Measurements from ENCODE around the gene LAMA2. TPM values are rescaled to one million over a fixed set of nuclear protein-coding genes. Genes with fewer than 3 reads are reported as not detected.

LAMA2 gene
- total and polyA plus RNA-seq, 2 of the 13 experiments (the other 11 are each of a cell fraction or from before 2014, with no cell fraction given): 0.11 to 0.28 TPM

GRCh38 chr6:128981716-128982115 lies 98.8 kb downstream of the LAMA2 start:
- Histone ChIP-seq H3K9me3 (ENCODE audit: low read length) (no peaks in the 10 kb centered on the region), H3K36me3 (replicated peaks in 1 of 2; ENCODE audit: control insufficient read depth in 1 of 2, insufficient read depth in 2 of 2, low read length in 2 of 2) (no peaks in the 10 kb centered on the region), H3K27me3 (ENCODE audit: control insufficient read depth in 1 of 2, insufficient read depth in 2 of 2, low read length in 2 of 2) (no peaks in the 10 kb centered on the region), H3K4me3 (replicated peaks in 1 of 3; ENCODE audit: insufficient read depth in 1 of 3, low read depth in 2 of 3, low read length in 3 of 3) (no peak overlapping the region), H3K9ac (ENCODE audit: insufficient read depth, low read depth, low read length) (no peak overlapping the region), H3K4me1 (ENCODE audit: insufficient read depth, low read length) (no peaks in the 10 kb centered on the region), H2AFZ (ENCODE audit: low read length) (no peak overlapping the region), H4K20me1 (ENCODE audit: insufficient read depth, low read length) (no peaks in the 10 kb centered on the region), H3K79me2 (ENCODE audit: insufficient read depth, low read length) (no peaks in the 10 kb centered on the region), H3K4me2 (ENCODE audit: low read depth, low read length) (no peak overlapping the region), H3K27ac (ENCODE audit: extremely low read length, insufficient read depth, low read length) (no peak overlapping the region)
- FAIRE-seq (no peak), DNase-seq (ENCODE audit: low spot score) (no peak), ATAC-seq (no peak)
- CTCF ChIA-PET (ENCODE audit: low intra/inter-chr PET ratio, low total read pairs): no interaction called here
- BruUV-seq (replicated peaks): no TSS peak
- intact Hi-C loops (cut with micrococcal nuclease; ENCODE audit: unreplicated experiment): loop anchor here (2.0 kb wide), 1 partner anchor 35 kb away; no protein-coding TSS in a partner anchor
- POLR2A ChIA-PET: no interaction called here
- WGBS (ENCODE audit: low lambda C conversion rate): 1% methylated on average over 3 of the region's 3 CpGs
- TF ChIP-seq NFRKB (IDR thresholded peaks at IDR 0.05) (no peak), NFE2L1 (CRISPR knock-in tag; IDR thresholded peaks at IDR 0.05; ENCODE audit: borderline replicate concordance) (no peak), MED13 (CRISPR knock-in tag; IDR thresholded peaks at IDR 0.05) (no peak), FOXK2 (IDR thresholded peaks at IDR 0.05) (no peak), ZNF7 (CRISPR knock-in tag; IDR thresholded peaks at IDR 0.05) (no peak), MAFF (IDR thresholded peaks at IDR 0.05; ENCODE audit: low read depth, low read length) (no peak), KLF16 (CRISPR knock-in tag; IDR thresholded peaks at IDR 0.05) (no peak), BRD4 (CRISPR knock-in tag; IDR thresholded peaks at IDR 0.05) (no peak), ZSCAN12 (CRISPR knock-in tag; IDR thresholded peaks at IDR 0.05) (no peak), ZNF703 (CRISPR knock-in tag; IDR thresholded peaks at IDR 0.05; ENCODE audit: borderline replicate concordance) (no peak), CBFB (CRISPR knock-in tag; IDR thresholded peaks at IDR 0.05) (no peak), PRPF4 (IDR thresholded peaks at IDR 0.05; ENCODE audit: low read depth, low read length, poor library complexity, severe bottlenecking) (no peak)
- TF ChIP-seq, protein P1, sequence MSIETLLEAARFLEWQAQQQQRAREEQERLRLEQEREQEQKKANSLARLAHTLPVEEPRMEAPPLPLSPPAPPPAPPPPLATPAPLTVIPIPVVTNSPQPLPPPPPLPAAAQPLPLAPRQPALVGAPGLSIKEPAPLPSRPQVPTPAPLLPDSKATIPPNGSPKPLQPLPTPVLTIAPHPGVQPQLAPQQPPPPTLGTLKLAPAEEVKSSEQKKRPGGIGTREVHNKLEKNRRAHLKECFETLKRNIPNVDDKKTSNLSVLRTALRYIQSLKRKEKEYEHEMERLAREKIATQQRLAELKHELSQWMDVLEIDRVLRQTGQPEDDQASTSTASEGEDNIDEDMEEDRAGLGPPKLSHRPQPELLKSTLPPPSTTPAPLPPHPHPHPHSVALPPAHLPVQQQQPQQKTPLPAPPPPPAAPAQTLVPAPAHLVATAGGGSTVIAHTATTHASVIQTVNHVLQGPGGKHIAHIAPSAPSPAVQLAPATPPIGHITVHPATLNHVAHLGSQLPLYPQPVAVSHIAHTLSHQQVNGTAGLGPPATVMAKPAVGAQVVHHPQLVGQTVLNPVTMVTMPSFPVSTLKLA (IDR thresholded peaks at IDR 0.05): no peak
- in situ Hi-C loops (cut with HindIII; ENCODE audit: extremely low pct_ligation_motif_present, low pct_unique_long_range_greater_than_20kb): no loop called here

Data from HepG2 (cell line).